Liver (tissue), 9 donors: ENCODE data around the gene ABCC1. TPM values are rescaled to one million over a fixed set of nuclear protein-coding genes. Genes with fewer than 3 reads are reported as not detected.

Experiments used
- DNase-seq: peaks from one replicate; pipeline ENCODE4 v3.0.0-alpha.2; 2017; ENCODE audit warnings: low spot score
- H3K27ac ChIP-seq, 2 donors: one replicate each; pipeline ENCODE4 v1.7.0; 2013; ENCODE audit warnings: inconsistent platforms in 2 of 2, low read length in 2 of 2, control low read depth in 1 of 2, low read depth in 1 of 2, mild to moderate bottlenecking in 1 of 2
- H3K27me3 ChIP-seq, 4 donors: one replicate each; pipeline versions ENCODE4 v1.6.1 to v1.7.0; 2013; ENCODE audit warnings: low read length in 3 of 4, inconsistent platforms in 1 of 4, mild to moderate bottlenecking in 1 of 4, moderate library complexity in 1 of 4; ENCODE audit not compliant: control insufficient read depth in 4 of 4, insufficient read depth in 4 of 4
- H3K36me3 ChIP-seq, 4 donors: one replicate each; pipeline versions ENCODE4 v1.6.1 to v1.7.0; 2013; ENCODE audit warnings: low read length in 3 of 4, mild to moderate bottlenecking in 3 of 4, low read depth in 1 of 4, moderate library complexity in 1 of 4; ENCODE audit not compliant: control insufficient read depth in 4 of 4, insufficient read depth in 3 of 4
- H3K4me1 ChIP-seq, 4 donors: one replicate each; pipeline versions ENCODE4 v1.6.1 to v1.7.0; 2013; ENCODE audit warnings: low read length in 3 of 4, mild to moderate bottlenecking in 3 of 4, moderate library complexity in 1 of 4; ENCODE audit not compliant: control insufficient read depth in 4 of 4, insufficient read depth in 4 of 4
- H3K4me3 ChIP-seq, 3 donors: one replicate each; pipeline versions ENCODE4 v1.6.1 to v1.7.0; 2013; ENCODE audit warnings: low read length in 3 of 3, control low read depth in 1 of 3, low read depth in 1 of 3, mild to moderate bottlenecking in 1 of 3
- H3K9ac ChIP-seq, 2 donors: one replicate each; pipeline ENCODE4 v1.7.0; 2013; ENCODE audit warnings: low read length in 2 of 2, mild to moderate bottlenecking in 2 of 2, moderate library complexity in 2 of 2, control low read depth in 1 of 2, low read depth in 1 of 2
- H3K9me3 ChIP-seq, 4 donors: one replicate each; pipeline versions ENCODE4 v1.6.1 to v1.7.0; 2013; ENCODE audit warnings: low read length in 3 of 4; ENCODE audit not compliant: control insufficient read depth in 4 of 4
- CTCF ChIP-seq: fragments of 150-350 bp; IDR thresholded peaks from 2 replicates; pipeline ENCODE4 v1.5.1; 2017; ENCODE audit warnings: improper control_type of control experiment, low read depth, low read length; ENCODE audit not compliant: missing input control
- EGR1 ChIP-seq, 2 donors: IDR thresholded peaks; 2 replicates each; pipeline ENCODE4 v1.6.1; 2016 to 2018; ENCODE audit warnings: antibody characterized with exemption in 2 of 2, low read depth in 2 of 2
- FOXA2 ChIP-seq: IDR thresholded peaks from 2 replicates; pipeline ENCODE4 v1.6.1; 2016; ENCODE audit warnings: antibody characterized with exemption
- JUND ChIP-seq, 2 donors: IDR thresholded peaks; 2 replicates each; pipeline ENCODE4 v1.6.1; 2016; ENCODE audit warnings: antibody characterized with exemption in 2 of 2
- MAX ChIP-seq: IDR thresholded peaks from 2 replicates; pipeline ENCODE4 v1.6.1; 2016; ENCODE audit warnings: antibody characterized with exemption
- RAD21 ChIP-seq, 2 donors: IDR thresholded peaks; 2 replicates each; pipeline ENCODE4 v1.6.1; 2016; ENCODE audit warnings: antibody characterized with exemption in 2 of 2, mild to moderate bottlenecking in 2 of 2
- REST ChIP-seq: IDR thresholded peaks from 2 replicates; pipeline ENCODE4 v1.6.1; 2016; ENCODE audit warnings: antibody characterized with exemption, mild to moderate bottlenecking
- RXRA ChIP-seq, 2 donors: IDR thresholded peaks; 2 replicates each; pipeline ENCODE4 v1.6.1; 2017 to 2018; ENCODE audit warnings: antibody characterized with exemption in 2 of 2, mild to moderate bottlenecking in 1 of 2
- SP1 ChIP-seq: IDR thresholded peaks from 2 replicates; pipeline ENCODE4 v1.6.1; 2018; ENCODE audit warnings: antibody characterized with exemption, mild to moderate bottlenecking
- WGBS: extraction: QIAGEN DNeasy Blood & Tissue Kit; methylation state at CpG from one replicate; pipeline ENCODE4 v1.1.7; 2013; 5-methylcytosine and 5-hydroxymethylcytosine counted together
- polyA plus RNA-seq, 2 donors: library from polyadenylated mRNA; stranded (reverse) in 1 of 2; unstranded in 1 of 2; fragments of 200-250 nt in 1 of 2; fragments of >200 nt in 1 of 2; fragmentation: Nextera tagmentation in 1 of 2; extraction: Ambion mirVana in 1 of 2; gene quantifications; one replicate each; pipeline versions ENCODE4 v1.2.1 to v1.2.3, GENCODE V29; 2013 to 2015
- total RNA-seq, 2 donors: library from RNA; depleted of rRNA; stranded (reverse); fragments of >200 nt; gene quantifications; one replicate each; pipeline ENCODE4 v1.2.3, GENCODE V29; 2014
- TF ChIP-seq, protein P1 (sequence below): IDR thresholded peaks from 2 replicates; pipeline ENCODE4 v1.6.1; 2016; ENCODE audit warnings: antibody characterized with exemption
- donor health status: healthy.
- donor health status: healthy.
- donor health status: healthy.
- donor health status: healthy.
- donor health status: healthy.

The ABCC1 gene
- total and polyA plus RNA-seq, 4 donors = 0.85 to 7.7 (median 4.2) TPM

- Histone ChIP-seq H3K9me3 (no peaks in the 10 kb centered on the region), H3K9ac (no peak overlapping the region), H3K4me1 (no peaks in the 10 kb centered on the region), H3K27ac (no peak overlapping the region), H3K27me3 (peaks cover 0 to 3% (median 0%) of the 10 kb centered on the region in 4 donors), H3K36me3 (peaks cover 0 to 3% (median 0%) of the 10 kb centered on the region in 4 donors), H3K4me3 (no peak overlapping the region)
- DNase-seq = no peak
- WGBS = 98% methylated on average over 2 of the region's 2 CpGs
- TF ChIP-seq, protein P1, sequence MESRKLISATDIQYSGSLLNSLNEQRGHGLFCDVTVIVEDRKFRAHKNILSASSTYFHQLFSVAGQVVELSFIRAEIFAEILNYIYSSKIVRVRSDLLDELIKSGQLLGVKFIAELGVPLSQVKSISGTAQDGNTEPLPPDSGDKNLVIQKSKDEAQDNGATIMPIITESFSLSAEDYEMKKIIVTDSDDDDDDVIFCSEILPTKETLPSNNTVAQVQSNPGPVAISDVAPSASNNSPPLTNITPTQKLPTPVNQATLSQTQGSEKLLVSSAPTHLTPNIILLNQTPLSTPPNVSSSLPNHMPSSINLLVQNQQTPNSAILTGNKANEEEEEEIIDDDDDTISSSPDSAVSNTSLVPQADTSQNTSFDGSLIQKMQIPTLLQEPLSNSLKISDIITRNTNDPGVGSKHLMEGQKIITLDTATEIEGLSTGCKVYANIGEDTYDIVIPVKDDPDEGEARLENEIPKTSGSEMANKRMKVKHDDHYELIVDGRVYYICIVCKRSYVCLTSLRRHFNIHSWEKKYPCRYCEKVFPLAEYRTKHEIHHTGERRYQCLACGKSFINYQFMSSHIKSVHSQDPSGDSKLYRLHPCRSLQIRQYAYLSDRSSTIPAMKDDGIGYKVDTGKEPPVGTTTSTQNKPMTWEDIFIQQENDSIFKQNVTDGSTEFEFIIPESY = no peak
- TF ChIP-seq JUND (IDR thresholded peaks at IDR 0.05) (no peak), FOXA2 (no peak), RAD21 (IDR thresholded peaks at IDR 0.05) (no peak), EGR1 (IDR thresholded peaks at IDR 0.05; ENCODE audit: low read depth in 2 of 2) (no peak), SP1 (no peak), CTCF (no peak)
These were observed 59.2 kb downstream of the ABCC1 start for GRCh38 chr16:16008666-16009065.

DNA sequence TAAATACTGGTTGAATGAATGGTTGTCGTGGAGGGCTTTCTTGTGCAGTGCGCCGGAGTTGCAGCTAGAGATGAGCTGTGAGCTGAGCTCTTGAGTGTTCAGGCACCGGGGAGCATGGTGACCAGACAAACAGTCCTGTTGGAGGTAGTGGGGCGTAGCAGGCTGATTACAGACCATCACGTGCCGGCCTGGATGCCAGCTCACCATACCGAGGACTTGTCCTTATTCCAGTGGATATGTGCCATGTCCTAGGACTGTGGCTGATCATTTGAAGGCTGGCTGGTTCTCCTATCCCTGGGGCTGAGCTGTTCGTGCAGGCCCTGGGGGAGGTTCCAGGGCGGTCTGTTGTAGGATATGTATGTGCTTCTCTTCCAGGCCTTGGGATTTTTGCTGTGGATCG, 60.0 kb downstream of the ABCC1 start:
- WGBS = 94% methylated on average over 11 of the region's 11 CpGs
- H3K9me3 ChIP-seq = no peaks in the 10 kb centered on the region
- H3K27ac ChIP-seq = no peak overlapping the region
- no peak for DNase-seq
- no peak for TF ChIP-seq REST
- no peak for TF ChIP-seq RXRA (IDR thresholded peaks at IDR 0.05)
- no peak for TF ChIP-seq EGR1 (IDR thresholded peaks at IDR 0.05; ENCODE audit: low read depth in 2 of 2)
- TF ChIP-seq MAX = no peak
- no peak for TF ChIP-seq RAD21 (IDR thresholded peaks at IDR 0.05)
- TF ChIP-seq, protein P1 = no peak
- no peaks in the 10 kb centered on the region for H3K27me3 ChIP-seq
- H3K4me1 ChIP-seq = peaks cover 0 to 1% (median 0%) of the 10 kb centered on the region in 4 donors
- H3K4me3 ChIP-seq = no peak overlapping the region
- H3K9ac ChIP-seq = no peak overlapping the region
- H3K36me3 ChIP-seq = peaks cover 0 to 3% (median 0%) of the 10 kb centered on the region in 4 donors
